ENCODE measurements around the gene UBTD1.
"Not testable (repeated sequence)": the region's sequence is repeated elsewhere in the genome, so short reads cannot be mapped to it uniquely, and the experiment has no call there.

Gene UBTD1

DNA sequence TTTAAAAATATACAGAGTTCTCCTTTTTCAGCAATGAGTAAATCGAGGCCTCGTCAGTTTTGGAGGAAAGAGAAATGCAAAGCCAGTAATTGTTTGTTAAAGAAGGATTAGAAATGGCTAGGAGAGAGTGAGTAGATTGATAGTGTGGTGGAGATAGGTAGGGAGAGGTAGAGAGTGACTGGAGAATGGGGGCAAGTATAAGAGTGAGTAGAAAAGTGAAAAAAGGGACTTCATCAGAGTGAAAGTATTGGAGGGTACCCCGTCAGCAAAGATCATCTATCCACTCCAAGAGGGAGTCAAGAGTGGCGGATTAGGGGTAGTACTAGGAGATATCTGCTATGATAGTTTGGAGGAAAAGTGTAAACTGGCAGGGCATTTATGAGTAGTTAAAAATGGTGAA, 64.6 kb downstream of the UBTD1 start:
- DNase-seq (ENCODE audit: low read depth): no peak

GRCh38 chr10:97564776-97565175, 66.1 kb downstream of the UBTD1 start:
- no peak for DNase-seq (ENCODE audit: low read depth)

DNA sequence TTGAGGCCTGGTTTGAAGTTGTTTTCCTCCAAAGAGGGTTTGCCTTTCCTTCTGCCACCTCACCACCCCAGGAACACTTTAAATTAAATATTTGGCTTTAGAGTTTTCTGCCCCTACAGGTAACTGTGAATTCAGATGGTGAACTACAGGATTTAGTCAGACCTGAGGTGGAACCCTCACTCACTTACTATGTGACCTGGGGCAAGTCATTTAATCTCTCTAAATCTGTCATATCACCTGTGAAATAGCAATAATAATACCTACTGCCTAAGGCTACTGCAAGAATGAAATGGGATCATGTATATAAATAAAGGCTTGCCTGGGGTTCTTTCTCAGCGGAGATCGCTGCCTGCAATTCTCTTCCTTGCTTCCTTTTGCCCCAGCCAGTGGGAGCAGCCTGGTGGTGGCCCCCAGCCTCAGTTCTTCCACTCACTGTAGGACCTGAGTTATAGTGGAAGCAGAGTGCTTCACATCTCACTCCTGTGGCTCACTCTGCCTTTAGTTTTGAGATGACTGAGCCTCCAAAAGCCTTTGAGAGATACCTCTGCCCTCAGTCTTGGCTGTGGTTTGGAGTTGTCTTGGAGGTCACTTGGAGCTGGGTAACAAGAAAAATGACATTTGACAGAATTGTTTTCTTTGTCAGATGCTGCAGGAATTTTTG, 67.7 kb downstream of the UBTD1 start:
- no peak for DNase-seq (ENCODE audit: low read depth)

DNA sequence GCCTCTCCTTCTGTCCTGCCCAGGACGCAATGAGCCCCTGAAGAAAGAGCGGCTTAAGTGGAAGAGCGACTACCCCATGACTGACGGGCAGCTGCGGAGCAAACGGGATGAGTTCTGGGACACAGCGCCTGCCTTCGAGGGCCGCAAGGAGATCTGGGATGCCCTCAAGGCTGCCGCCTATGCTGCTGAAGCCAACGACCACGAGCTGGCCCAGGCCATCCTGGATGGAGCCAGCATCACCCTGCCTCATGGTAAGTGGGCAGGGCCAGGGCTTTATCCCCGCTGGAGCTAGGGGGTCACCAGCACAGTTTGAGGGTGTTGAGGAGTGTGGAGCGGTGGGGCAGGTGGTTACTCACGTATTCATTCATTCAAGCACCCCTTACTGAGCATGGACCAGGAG, 69.2 kb downstream of the UBTD1 start:
- DNase-seq (ENCODE audit: low read depth): no peak

- DNase-seq (ENCODE audit: low read depth): no peak
Measured at GRCh38 chr10:97570146-97570788, 71.5 kb downstream of the UBTD1 start.

DNA sequence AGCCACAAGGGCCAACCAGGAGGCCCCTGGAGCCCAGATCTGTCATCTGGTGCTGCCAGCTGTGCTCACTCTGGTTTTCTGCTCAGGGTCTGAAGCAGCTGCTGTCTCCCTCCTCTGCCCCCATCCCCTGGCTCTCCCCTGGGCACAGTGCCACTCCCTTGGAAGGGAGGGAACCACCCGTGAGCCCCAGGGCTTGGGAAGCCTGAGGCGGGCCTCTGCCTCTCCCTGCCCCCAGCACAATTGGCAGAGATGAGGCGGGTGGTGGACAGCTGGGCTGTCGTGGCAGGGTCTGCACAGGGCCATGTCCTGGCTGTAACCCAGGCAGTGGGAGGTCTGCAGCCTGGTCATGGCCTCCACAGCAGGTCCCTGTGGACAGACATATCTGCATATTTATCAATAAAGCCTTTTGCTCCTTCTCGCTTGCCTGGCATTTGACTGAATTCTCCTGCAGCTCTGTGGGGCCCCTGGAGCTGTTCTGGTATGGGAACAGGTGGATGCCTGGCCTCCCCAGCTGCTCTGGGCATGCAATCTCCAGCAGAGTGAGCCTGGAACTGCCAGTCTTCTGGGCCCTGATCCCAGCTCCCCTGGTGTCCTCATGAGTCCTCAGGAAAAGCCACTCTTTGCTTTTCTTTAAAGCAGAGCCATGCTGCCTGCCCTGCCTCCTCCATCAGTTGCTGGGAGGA, 72.2 kb downstream of the UBTD1 start:
- no peak for DNase-seq (ENCODE audit: low read depth)

DNA sequence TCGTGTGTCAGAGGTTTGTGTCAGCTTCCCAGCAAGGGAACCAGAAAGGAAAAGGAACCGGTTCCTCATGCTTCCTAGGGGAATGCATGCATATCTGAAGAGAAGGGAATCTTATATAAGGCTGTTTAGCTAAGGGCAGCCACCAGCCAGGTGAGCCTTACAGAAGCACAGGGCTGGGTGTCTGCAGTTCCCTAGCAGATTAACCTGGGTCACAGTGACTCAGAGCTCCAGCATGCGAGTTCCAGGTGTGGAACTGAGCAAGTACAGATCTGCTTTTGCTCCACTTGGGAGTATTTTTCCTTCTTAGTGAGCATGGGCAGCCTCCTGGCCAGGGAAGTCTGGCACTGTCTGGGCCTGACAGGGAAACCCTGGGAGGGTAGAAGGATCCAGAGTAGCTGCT, 72.9 kb downstream of the UBTD1 start:
- no peak for DNase-seq (ENCODE audit: low read depth)

GRCh38 chr10:97572214-97572989, 73.7 kb downstream of the UBTD1 start, which contains the start of gene ANKRD2:
ANKRD2 (plus strand) TSS chr10:97572779; CDS start chr10:97572789, 10 bp downstream.
- peak; percentile 19 for DNase-seq (ENCODE audit: low read depth)

GRCh38 chr10:97573021-97573420, 74.3 kb downstream of the UBTD1 start:
- DNase-seq (ENCODE audit: low read depth): no peak

DNA sequence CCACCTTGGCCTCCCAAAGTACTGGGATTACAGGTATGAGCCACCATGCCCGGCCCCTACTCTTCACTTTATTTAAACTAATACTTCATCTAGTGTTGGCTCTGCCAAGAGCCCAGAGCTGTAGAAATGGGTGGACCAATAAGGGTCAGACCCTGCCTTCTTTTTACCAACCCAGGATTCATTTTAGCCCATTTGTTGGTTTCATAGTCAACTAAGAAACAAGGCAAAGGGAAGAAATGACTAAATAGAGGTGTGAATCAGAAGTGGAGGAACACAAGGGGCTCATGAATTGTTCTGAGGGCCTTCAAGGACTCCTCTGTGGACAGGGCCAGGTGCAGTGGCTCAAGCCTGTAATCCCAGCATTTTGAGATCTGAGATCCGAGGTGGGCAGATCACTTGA, 74.9 kb downstream of the UBTD1 start:
- DNase-seq (ENCODE audit: low read depth): no peak

- no peak for DNase-seq (ENCODE audit: low read depth)
Measured at GRCh38 chr10:97574374-97575126, 75.8 kb downstream of the UBTD1 start.

- no peak for DNase-seq (ENCODE audit: low read depth)
Measured at GRCh38 chr10:97575127-97575668, 76.5 kb downstream of the UBTD1 start.

GRCh38 chr10:97576487-97576886, 77.8 kb downstream of the UBTD1 start:
- DNase-seq (ENCODE audit: low read depth): not testable (repeated sequence)

DNA sequence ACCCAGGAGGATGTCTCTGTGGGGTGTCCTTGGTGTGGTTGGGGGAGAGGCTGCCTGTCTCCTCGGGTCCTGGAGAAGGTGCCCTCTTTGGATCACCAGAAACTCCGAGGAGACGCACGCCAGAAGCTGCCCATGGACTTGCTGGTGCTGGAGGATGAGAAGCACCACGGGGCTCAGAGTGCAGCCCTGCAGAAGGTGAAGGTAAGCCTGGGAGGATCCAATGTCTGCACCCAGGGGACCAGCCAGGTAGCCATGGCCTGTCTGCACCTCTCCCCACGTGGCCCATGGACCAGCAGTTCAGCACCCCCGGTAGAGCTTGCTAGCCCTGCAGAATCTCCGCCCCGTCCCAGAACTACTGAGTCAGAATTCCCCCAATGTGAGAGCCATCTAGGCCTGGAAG, 79.0 kb downstream of the UBTD1 start:
- no peak for DNase-seq (ENCODE audit: low read depth)

DNA sequence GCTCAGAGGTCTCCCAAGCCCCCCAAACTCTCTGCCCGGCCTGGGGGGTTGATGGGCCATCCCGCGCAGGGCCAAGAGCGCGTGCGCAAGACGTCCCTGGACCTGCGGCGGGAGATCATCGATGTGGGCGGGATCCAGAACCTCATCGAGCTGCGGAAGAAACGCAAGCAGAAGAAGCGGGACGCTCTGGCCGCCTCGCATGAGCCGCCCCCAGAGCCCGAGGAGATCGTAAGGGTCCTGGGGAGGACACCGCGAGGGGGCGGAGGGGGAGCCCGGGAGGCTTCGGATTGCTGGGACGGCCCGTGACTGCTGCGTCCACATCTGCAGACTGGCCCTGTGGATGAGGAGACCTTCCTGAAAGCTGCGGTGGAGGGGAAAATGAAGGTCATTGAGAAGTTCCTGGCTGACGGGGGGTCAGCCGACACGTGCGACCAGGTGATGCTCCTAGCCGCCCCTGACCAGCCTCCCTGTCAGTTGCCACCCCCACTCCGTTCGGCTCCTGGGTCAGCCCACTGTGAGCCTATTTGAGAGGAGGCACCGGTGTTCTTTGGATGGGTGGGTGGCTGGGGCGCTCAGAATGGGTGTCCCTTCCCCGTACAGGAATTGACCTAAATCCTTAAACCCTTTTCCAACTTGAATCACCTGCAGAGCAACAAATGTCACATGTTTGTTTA, 79.6 kb downstream of the UBTD1 start:
- no peak for DNase-seq (ENCODE audit: low read depth)

GRCh38 chr10:97580421-97581367, 82.0 kb downstream of the UBTD1 start:
- DNase-seq (ENCODE audit: low read depth): no peak

DNA sequence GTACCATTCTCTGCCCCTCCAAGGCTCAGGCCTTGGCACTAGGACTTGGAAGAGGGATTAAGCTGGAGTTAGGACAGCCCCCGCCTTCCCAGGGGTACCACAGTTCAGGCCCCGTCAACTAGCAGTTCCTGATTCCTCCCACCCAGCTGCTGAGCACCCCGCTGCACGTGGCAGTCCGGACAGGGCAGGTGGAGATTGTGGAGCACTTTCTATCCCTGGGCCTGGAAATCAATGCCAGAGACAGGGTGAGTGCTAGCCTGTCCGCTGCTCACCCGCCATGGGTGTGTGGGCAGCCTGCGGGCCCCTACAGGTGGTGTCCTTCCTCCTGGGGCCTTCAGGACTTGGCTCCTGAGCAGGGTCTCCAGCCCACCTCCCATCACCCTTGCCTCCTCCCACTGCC, 83.4 kb downstream of the UBTD1 start:
- DNase-seq (ENCODE audit: low read depth): no peak

DNA sequence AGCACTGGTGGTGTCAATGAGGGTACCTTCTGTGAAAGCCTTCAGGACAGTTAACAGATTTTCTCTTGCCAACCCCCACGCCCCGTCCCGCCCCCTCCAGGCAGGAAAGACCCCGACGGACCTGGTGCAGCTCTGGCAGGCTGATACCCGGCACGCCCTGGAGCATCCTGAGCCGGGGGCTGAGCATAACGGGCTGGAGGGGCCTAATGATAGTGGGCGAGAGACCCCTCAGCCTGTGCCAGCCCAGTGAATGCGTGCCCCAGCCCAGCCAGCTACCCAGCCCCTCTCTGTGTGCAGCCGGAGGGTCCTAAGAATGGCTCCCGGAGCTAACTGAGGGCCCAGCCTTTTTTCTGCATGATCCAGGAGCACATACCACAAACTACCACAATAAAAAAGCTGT, 84.8 kb downstream of the UBTD1 start:
- DNase-seq (ENCODE audit: low read depth): no peak

DNA sequence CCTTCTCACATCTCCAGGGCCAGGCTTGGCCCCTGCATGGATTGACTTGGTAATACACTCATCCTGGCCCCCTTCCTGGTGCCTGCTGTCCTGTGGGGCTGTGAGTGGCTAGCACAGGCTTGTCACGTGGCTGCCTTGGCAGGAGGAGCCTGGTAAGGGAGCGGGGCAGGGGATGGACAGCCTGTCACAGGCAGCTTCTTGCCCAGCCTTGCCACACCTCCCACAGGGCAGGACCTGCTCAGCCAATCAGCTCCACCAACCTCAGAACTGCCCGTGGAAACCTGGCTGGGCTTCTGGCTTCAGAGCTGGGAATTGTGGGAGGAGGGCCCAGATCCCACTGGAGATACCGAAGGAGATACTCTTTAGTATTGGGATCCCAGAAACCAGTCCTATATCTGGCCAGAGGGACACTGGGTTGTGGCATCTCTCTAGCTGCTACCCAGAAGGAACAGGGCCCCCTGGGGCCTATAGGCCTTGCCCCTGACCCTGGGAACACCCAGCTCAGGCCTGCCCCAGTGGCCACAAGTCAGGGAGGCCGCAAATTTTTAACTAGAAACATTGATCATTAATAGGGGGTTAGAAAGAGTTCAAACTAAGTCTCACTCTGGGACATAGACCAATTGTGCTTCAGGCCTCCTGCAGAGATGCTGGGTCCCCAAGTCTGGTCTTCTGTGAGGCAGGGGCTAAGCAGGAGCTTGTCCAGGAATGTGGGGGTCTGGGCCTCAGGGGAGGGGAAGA, 85.5 kb downstream of the UBTD1 start, which contains the start of gene HOGA1:
TSS of gene HOGA1 (plus strand) at position 330 of the 738 bp plus-strand sequence. CDS start at position 645, 315 bp downstream.
- DNase-seq (ENCODE audit: low read depth): no peak

Data from activated gamma-delta T cell treated with anti-CD3 and anti-CD28 coated beads, Interleukin-2, amount 50 U/mL, for 16 hours (primary cell).